ENCODE data around the gene KDM4B. TPM values are rescaled to one million over a fixed set of nuclear protein-coding genes. Genes with fewer than 3 reads are reported as not detected.

KDM4B gene
- total and polyA plus RNA-seq, 10 of the 15 experiments (the other 5 are each of a cell fraction or from before 2014, with no cell fraction given): 0.47 to 49.6 (median 16.2) TPM

DNA sequence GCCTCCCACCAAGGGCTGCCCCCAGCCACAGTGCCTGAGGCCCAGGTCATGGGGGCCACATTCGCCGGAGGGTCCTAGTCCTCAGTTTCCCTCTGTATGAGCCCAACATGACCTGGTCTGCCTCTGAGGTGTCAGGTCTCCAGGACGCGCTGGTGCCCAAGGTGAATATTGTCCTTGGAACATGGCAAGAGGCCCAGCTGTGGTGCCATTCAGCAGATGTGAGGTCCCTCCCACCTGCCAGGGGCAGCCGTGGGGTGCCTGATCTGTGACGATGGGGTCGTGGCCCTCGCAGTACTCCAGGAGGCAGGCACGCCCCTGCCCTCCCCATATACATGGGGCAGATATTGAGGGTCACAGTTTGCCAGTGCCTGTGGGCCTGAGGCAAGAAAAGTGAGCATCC, 151.9 kb downstream of the KDM4B start:
- DNase-seq (ENCODE audit: low read depth, low spot score) (no peak), FAIRE-seq (no peak), ATAC-seq (no peak)
- ChIA-PET RAD21 (ENCODE audit: unreplicated experiment) (no interaction called here), CTCF (no interaction called here), POLR2A (no interaction called here), SMC1A (ENCODE audit: uncharacterized antibody, unreplicated experiment) (no interaction called here)
- Histone ChIP-seq H4K20me1 (ENCODE audit: control insufficient read depth, insufficient read depth) (no peaks in the 10 kb centered on the region), H3K27ac (ENCODE audit: control insufficient read depth, insufficient read depth) (no peak overlapping the region), H3K36me3 (ENCODE audit: control insufficient read depth in 2 of 2, insufficient read depth in 2 of 2, low read length in 1 of 2) (peaks cover 0 to 1% of the 10 kb centered on the region in 2 experiments; a peak in 2 of 4 replicates), H2AFZ (ENCODE audit: control insufficient read depth, low read depth, low read length) (no peak overlapping the region), H3K79me2 (ENCODE audit: control insufficient read depth, insufficient read depth, low read length) (no peaks in the 10 kb centered on the region), H3K4me3 (no peak overlapping the region), H3K4me1 (ENCODE audit: control insufficient read depth, insufficient read depth, low read length) (peaks cover 2% of the 10 kb centered on the region), H3K9me3 (replicated peaks; ENCODE audit: control insufficient read depth, insufficient read depth, low read length) (no peaks in the 10 kb centered on the region), H3K27me3 (replicated peaks in 1 of 2; ENCODE audit: control insufficient read depth in 2 of 2, insufficient read depth in 2 of 2, low read length in 1 of 2) (no peaks in the 10 kb centered on the region), H3K9ac (ENCODE audit: control insufficient read depth, insufficient read depth, low read length) (no peak overlapping the region), H3K4me2 (ENCODE audit: control insufficient read depth, insufficient read depth) (no peak overlapping the region)
- intact Hi-C loops (cut with micrococcal nuclease; ENCODE audit: unreplicated experiment) (no loop called here), in situ Hi-C loops (cut with MboI) (no loop called here)
- 92% methylated on average over 9 of the region's 9 CpGs for WGBS (ENCODE audit: insufficient coverage, insufficient replicate concordance, low lambda C conversion rate, missing lambda C conversion rate)
- TF ChIP-seq CREM (IDR thresholded peaks at IDR 0.05; ENCODE audit: low read depth) (no peak), NKRF (conservative IDR thresholded peaks at IDR 0.05) (no peak), SMAD5 (IDR thresholded peaks at IDR 0.05; ENCODE audit: low read depth) (no peak), E2F4 (IDR thresholded peaks at IDR 0.05; ENCODE audit: low read depth, low read length) (no peak)
- TF ChIP-seq, protein P1, sequence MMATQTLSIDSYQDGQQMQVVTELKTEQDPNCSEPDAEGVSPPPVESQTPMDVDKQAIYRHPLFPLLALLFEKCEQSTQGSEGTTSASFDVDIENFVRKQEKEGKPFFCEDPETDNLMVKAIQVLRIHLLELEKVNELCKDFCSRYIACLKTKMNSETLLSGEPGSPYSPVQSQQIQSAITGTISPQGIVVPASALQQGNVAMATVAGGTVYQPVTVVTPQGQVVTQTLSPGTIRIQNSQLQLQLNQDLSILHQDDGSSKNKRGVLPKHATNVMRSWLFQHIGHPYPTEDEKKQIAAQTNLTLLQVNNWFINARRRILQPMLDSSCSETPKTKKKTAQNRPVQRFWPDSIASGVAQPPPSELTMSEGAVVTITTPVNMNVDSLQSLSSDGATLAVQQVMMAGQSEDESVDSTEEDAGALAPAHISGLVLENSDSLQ (IDR thresholded peaks at IDR 0.05): no peak
- no TSS peak for BruUV-seq (replicated peaks)

Measured in GM12878 (cell line).